ENCODE data around the gene BTRC.

GRCh38 chr10:101559596-101560297 lies 205.8 kb downstream of the BTRC start:
- TF ChIP-seq ZNF274 (IDR thresholded peaks at IDR 0.05; ENCODE audit: low read depth, low read length) (no peak), REST (IDR thresholded peaks at IDR 0.05; ENCODE audit: low read depth) (no peak), CTCF (IDR thresholded peaks at IDR 0.05 in 2 of 3, conservative IDR thresholded peaks at IDR 0.05 in 1 of 3; ENCODE audit: borderline replicate concordance in 1 of 3, insufficient read depth in 1 of 3, low read depth in 2 of 3, low read length in 2 of 3) (no peak), CBX3 (IDR thresholded peaks at IDR 0.05; ENCODE audit: low read depth) (no peak), EZH2 (IDR thresholded peaks at IDR 0.05) (no peak), EZH2phosphoT487 (IDR thresholded peaks at IDR 0.05; ENCODE audit: borderline replicate concordance) (no peak), POLR2A (IDR thresholded peaks at IDR 0.05; ENCODE audit: borderline replicate concordance, extremely low read depth, insufficient read depth, insufficient read length) (no peak)

Data from HCT116 (cell line).